Hepatic stellate cell (primary cell): Measurements from ENCODE around the gene SPANXA1.
"Not testable (repeated sequence)": the region's sequence is repeated elsewhere in the genome, so short reads cannot be mapped to it uniquely, and the experiment has no call there.

ENCODE experiments used
- DNase-seq: peaks from one replicate; pipeline ENCODE4 v3.0.0; 2011; ENCODE audit warnings: low spot score

Gene SPANXA1

GRCh38 chrX:141584638-141585037 lies at the start of gene SPANXA1:
SPANXA1 (minus strand) TSS chrX:141584738; CDS start chrX:141584678, 60 bp downstream.
- DNase-seq = not testable (repeated sequence)

GRCh38 chrX:141632124-141632523 lies 47.6 kb upstream of the SPANXA1 start:
- DNase-seq = no peak

- no peak for DNase-seq
Measured at GRCh38 chrX:141619336-141619735, 34.8 kb upstream of the SPANXA1 start.

- DNase-seq = no peak
Measured at GRCh38 chrX:141609111-141609510, 24.6 kb upstream of the SPANXA1 start.

GRCh38 chrX:141589408-141589807 lies 4.9 kb upstream of the SPANXA1 start, which contains the start of gene SPANXA2:
SPANXA2 (plus strand) TSS chrX:141589708; CDS start chrX:141589768, 60 bp downstream.
- not testable (repeated sequence) for DNase-seq

- not testable (repeated sequence) for DNase-seq
Measured at GRCh38 chrX:141542551-141542950, 42.0 kb downstream of the SPANXA1 start.
